ENCODE data around the gene USP35. TPM values are rescaled to one million over a fixed set of nuclear protein-coding genes. Genes with fewer than 3 reads are reported as not detected.

The USP35 gene
- total RNA-seq, 1 donor from 2014 or later = 7.1 TPM

- no peak for TF ChIP-seq CTCF (IDR thresholded peaks at IDR 0.05)
- H3K27ac ChIP-seq = no peak overlapping the region
- DNase-seq (no peak), ATAC-seq (no peak)
- no peaks in the 10 kb centered on the region for H3K27me3 ChIP-seq
- intact Hi-C loops (cut with DNase I) = no loop called here
- peaks cover 7% of the 10 kb centered on the region for H3K4me1 ChIP-seq
- no peak overlapping the region for H3K4me3 ChIP-seq
- no peaks in the 10 kb centered on the region for H3K9me3 ChIP-seq
- no peaks in the 10 kb centered on the region for H3K36me3 ChIP-seq
Observed at GRCh38 chr11:78196661-78197091, 8.0 kb downstream of the USP35 start.

GRCh38 chr11:78197816-78198215, 9.1 kb downstream of the USP35 start:
- DNase-seq = no peak
- no peak for TF ChIP-seq CTCF (IDR thresholded peaks at IDR 0.05)
- no peaks in the 10 kb centered on the region for H3K4me1 ChIP-seq
- no peaks in the 10 kb centered on the region for H3K9me3 ChIP-seq
- no peaks in the 10 kb centered on the region for H3K36me3 ChIP-seq
- no peak overlapping the region for H3K4me3 ChIP-seq
- no peaks in the 10 kb centered on the region for H3K27me3 ChIP-seq
- intact Hi-C loops (cut with DNase I) = no loop called here
- no peak overlapping the region for H3K27ac ChIP-seq
- ATAC-seq = no peak

- no peak for TF ChIP-seq CTCF (IDR thresholded peaks at IDR 0.05)
- DNase-seq (no peak), ATAC-seq (no peak)
- no peak overlapping the region for H3K27ac ChIP-seq
- H3K36me3 ChIP-seq = no peaks in the 10 kb centered on the region
- H3K4me3 ChIP-seq = no peak overlapping the region
- H3K4me1 ChIP-seq = peaks cover 4% of the 10 kb centered on the region
- H3K27me3 ChIP-seq = no peaks in the 10 kb centered on the region
- intact Hi-C loops (cut with DNase I) = no loop called here
- no peaks in the 10 kb centered on the region for H3K9me3 ChIP-seq
Observed at GRCh38 chr11:78199015-78199652, 10.4 kb downstream of the USP35 start.

GRCh38 chr11:78199653-78200015, 10.9 kb downstream of the USP35 start:
- Histone ChIP-seq H3K4me1 (peaks cover 4% of the 10 kb centered on the region), H3K27ac (no peak overlapping the region), H3K27me3 (no peaks in the 10 kb centered on the region), H3K9me3 (no peaks in the 10 kb centered on the region), H3K4me3 (no peak overlapping the region), H3K36me3 (no peaks in the 10 kb centered on the region)
- ATAC-seq = no peak
- intact Hi-C loops (cut with DNase I) = no loop called here
- no peak for TF ChIP-seq CTCF (IDR thresholded peaks at IDR 0.05)
- no peak for DNase-seq

- no peak for DNase-seq
- no peak for ATAC-seq
- Histone ChIP-seq H3K36me3 (no peaks in the 10 kb centered on the region), H3K4me1 (peaks cover 4% of the 10 kb centered on the region), H3K27ac (no peak overlapping the region), H3K9me3 (no peaks in the 10 kb centered on the region), H3K4me3 (no peak overlapping the region), H3K27me3 (no peaks in the 10 kb centered on the region)
- intact Hi-C loops (cut with DNase I) = no loop called here
- no peak for TF ChIP-seq CTCF (IDR thresholded peaks at IDR 0.05)
Observed at GRCh38 chr11:78200061-78200460, 11.3 kb downstream of the USP35 start.

GRCh38 chr11:78200553-78200952, 11.8 kb downstream of the USP35 start:
- ATAC-seq (no peak), DNase-seq (peak; percentile 58)
- Histone ChIP-seq H3K36me3 (no peaks in the 10 kb centered on the region), H3K27ac (no peak overlapping the region), H3K9me3 (no peaks in the 10 kb centered on the region), H3K4me1 (peaks cover 4% of the 10 kb centered on the region), H3K27me3 (no peaks in the 10 kb centered on the region), H3K4me3 (no peak overlapping the region)
- no peak for TF ChIP-seq CTCF (IDR thresholded peaks at IDR 0.05)
- intact Hi-C loops (cut with DNase I) = no loop called here
